ENCODE data around the gene RBP3.

RBP3 gene

GRCh38 chr10:47319784-47320183 is 28.4 kb upstream of the RBP3 start:
- no peak for DNase-seq

GRCh38 chr10:47320812-47321211 is 27.4 kb upstream of the RBP3 start:
- no peak for DNase-seq

GRCh38 chr10:47321521-47322195 is 26.5 kb upstream of the RBP3 start:
- no peak for DNase-seq

DNA sequence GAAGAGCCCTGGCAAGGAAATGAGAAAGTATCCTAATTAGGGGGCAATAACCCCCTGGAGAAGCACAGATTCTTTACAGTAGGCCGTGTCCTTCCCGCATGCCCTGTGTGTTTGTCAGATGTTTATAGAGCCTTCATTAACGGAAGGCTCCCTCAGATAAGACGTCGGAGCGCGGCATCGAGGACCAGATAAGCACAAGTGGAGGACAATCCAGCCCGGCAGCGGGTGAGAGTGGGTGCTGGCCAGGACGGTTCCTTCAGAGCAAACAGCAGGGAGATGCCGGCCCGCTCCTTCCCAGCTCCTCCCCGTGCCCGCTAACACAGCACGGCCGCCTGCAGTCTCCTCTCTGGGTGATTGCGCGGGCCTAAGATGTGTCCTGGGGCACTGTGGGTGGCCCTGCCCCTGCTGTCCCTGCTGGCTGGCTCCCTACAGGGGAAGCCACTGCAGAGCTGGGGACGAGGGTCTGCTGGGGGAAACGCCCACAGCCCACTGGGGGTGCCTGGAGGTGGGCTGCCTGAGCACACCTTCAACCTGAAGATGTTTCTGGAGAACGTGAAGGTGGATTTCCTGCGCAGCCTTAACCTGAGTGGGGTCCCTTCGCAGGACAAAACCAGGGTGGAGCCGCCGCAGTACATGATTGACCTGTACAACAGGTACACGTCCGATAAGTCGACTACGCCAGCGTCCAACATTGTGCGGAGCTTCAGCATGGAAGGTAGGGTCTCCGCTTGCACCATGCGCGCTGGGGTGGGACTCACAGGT is 25.7 kb upstream of the RBP3 start, which contains the start of gene GDF2:
Gene GDF2 (plus strand): TSS at position 155 of the 762 bp plus-strand sequence. CDS start 215 bp downstream, at position 370.
- no peak for DNase-seq

GRCh38 chr10:47323087-47323486 is 25.1 kb upstream of the RBP3 start:
- no peak for DNase-seq

- no peak for DNase-seq
Observed at GRCh38 chr10:47323636-47324296, 24.4 kb upstream of the RBP3 start.

- no peak for DNase-seq
Observed at GRCh38 chr10:47325303-47326291, 22.6 kb upstream of the RBP3 start.

GRCh38 chr10:47326306-47326926 is 21.7 kb upstream of the RBP3 start:
- DNase-seq, result no peak

DNA sequence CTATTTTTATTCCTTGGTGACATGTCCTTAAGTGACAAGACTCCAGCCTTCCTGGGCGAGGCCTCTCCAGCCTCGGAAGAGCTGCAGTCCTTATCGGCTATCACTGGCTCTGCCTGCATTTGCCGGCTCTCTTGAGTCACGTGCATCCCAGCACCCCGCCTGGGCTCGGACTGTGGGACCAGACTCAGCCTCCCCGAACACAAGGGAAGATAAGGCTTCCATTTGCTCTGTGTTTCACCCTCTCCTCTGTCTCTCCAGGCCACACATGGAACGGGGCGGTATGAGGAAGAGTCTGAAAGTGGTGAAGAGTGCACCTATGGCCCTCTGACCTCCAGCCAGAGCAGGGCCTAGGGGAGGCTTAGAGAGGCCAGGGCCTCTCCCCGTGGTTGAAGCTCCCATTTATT is 21.2 kb upstream of the RBP3 start:
- no peak for DNase-seq

DNA sequence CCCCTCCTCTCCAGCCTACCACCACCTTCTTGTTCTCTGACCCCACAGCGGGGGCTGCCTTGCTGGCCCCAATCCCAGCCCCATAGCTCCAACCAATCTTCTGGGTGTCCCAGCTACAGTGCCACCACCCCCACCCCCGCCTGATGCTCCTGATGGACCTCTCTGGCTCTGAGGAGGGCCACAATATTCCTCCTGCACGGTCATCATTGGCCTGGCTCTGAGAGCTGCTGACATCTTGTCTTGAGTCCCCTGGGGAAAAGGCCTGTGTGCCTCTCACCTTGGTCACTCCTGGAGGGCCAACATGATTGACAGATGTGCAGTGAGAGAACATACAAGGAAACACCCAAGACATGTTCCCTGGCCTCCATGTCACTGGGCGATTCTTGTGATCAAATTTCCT is 18.3 kb upstream of the RBP3 start:
- no peak for DNase-seq

GRCh38 chr10:47330366-47330765 is 17.8 kb upstream of the RBP3 start:
- no peak for DNase-seq

DNA sequence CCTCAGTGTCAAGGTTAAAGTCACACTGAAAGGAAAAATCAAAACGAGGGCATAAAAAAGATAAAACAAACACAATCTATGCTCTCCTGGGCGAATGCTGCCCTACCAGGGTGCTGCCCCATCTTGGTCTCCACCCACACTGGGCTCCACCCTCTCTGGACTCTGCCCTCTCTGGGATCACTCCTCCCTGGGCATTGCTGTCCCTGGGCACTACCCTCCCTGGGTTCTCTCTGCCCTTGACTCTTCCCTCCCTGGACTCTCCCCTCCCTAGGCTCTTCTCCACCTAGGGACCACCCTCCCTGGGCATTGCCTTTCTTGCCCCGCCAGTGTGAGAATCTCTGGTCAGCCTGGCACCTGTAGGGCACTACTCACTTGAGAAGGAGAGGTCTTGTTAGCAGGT is 17.4 kb upstream of the RBP3 start:
- DNase-seq, result no peak

DNA sequence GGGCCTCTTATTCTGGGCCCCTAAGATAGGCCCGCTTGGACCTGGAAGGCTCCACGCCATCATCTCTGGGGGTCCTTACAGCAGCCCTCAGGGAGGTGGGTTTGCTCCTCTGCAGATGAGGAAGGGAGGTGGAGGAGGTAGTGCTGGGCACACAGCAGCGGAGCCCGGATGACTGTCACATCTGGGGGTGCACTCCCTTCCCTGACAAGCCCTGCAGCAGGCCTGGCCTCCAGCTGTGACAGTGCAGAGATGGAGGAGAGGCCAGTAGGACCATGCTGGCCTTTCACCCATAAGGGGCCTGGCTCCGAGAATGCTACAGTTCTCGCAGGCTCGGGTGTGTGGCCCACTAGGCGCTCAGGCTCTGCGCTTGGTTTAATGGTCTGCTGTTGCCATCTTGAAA is 16.7 kb upstream of the RBP3 start:
- no peak for DNase-seq

DNA sequence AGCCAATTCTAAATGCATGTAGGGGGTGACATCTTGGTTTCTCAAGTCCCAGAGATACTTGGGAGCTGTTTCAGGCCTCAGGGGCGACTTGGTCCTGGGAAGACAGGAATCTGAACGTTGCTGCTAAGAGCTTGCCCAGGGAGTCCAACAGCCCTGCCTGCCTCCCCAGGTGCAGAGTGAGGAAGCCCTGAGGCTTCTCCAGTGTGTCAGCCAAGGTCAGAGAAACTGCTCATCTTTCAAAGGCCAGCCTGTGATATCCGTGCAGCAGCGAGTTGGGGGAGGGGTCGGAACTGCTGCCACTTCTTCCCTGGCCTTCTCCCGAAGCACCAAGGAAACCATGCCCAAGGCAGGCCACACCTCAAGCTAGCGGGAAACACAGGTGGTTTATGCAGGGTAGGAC is 16.2 kb upstream of the RBP3 start:
- DNase-seq, result no peak

GRCh38 chr10:47332371-47332770 is 15.8 kb upstream of the RBP3 start:
- no peak for DNase-seq

- DNase-seq, result no peak
Observed at GRCh38 chr10:47332946-47333345, 15.2 kb upstream of the RBP3 start.

GRCh38 chr10:47333532-47333931 is 14.6 kb upstream of the RBP3 start:
- DNase-seq, result no peak

- DNase-seq, result no peak
Observed at GRCh38 chr10:47334466-47335295, 13.5 kb upstream of the RBP3 start.

GRCh38 chr10:47335906-47336305 is 12.3 kb upstream of the RBP3 start:
- DNase-seq, result no peak

- no peak for DNase-seq
Observed at GRCh38 chr10:47336387-47337134, 11.6 kb upstream of the RBP3 start.

Data from fibroblast of skin of abdomen (primary cell).